ENCODE results near the gene KCNMB2.

- TF ChIP-seq YY1 (IDR thresholded peaks at IDR 0.05; ENCODE audit: insufficient read depth, insufficient read length) (no peak), ZNF274 (IDR thresholded peaks at IDR 0.05; ENCODE audit: low read depth, low read length) (no peak), SUZ12 (IDR thresholded peaks at IDR 0.05; ENCODE audit: extremely low read depth, insufficient read depth, insufficient read length) (no peak)
Observed at GRCh38 chr3:178794711-178795110, 258.5 kb downstream of the KCNMB2 start.

All from NT2/D1 (cell line).